ENCODE results near the gene PARD3. TPM values are rescaled to one million over a fixed set of nuclear protein-coding genes. Genes with fewer than 3 reads are reported as not detected.

Gene PARD3
- total RNA-seq, 1 experiment from 2014 or later, result 57.4 TPM

- Histone ChIP-seq H4K20me1 (ENCODE audit: insufficient read depth) (no peaks in the 10 kb centered on the region), H3K4me2 (no peak overlapping the region), H3F3A (ENCODE audit: insufficient read depth, low read depth) (no peaks in the 10 kb centered on the region), H3K4me3 (no peak overlapping the region), H2AFZ (no peak overlapping the region), H3K9me2 (ENCODE audit: insufficient read depth) (no peaks in the 10 kb centered on the region; the same call in 1 of the 2 replicates), H3K27ac (no peak overlapping the region), H3K79me2 (ENCODE audit: low read depth) (no peaks in the 10 kb centered on the region), H3K36me3 (ENCODE audit: low read depth) (no peaks in the 10 kb centered on the region), H3K27me3 (ENCODE audit: insufficient read depth, low read depth) (no peaks in the 10 kb centered on the region), H3K9me3 (ENCODE audit: insufficient read depth, low read depth) (no peaks in the 10 kb centered on the region), H3K4me1 (replicated peaks; ENCODE audit: insufficient read depth) (0 out of 2 replicates have a peak, but pooled peaks cover 10% of the 10 kb centered on the region)
- no peak for TF ChIP-seq CTCF (conservative IDR thresholded peaks at IDR 0.05)
- no peak for TF ChIP-seq EZH2 (IDR thresholded peaks at IDR 0.05; ENCODE audit: low read depth)
- no peak for DNase-seq
- BruUV-seq (replicated peaks), result no TSS peak
- ChIA-PET POLR2A (ENCODE audit: unreplicated experiment) (no interaction called here), CTCF (no interaction called here)
- intact Hi-C loops (cut with micrococcal nuclease; ENCODE audit: unreplicated experiment), result no loop called here
These were observed 411.6 kb downstream of the PARD3 start for GRCh38 chr10:34403512-34403911.

- Histone ChIP-seq H3K9me3 (ENCODE audit: insufficient read depth, low read depth) (no peaks in the 10 kb centered on the region), H3K9me2 (ENCODE audit: insufficient read depth) (no peaks in the 10 kb centered on the region; the same call in 1 of the 2 replicates), H3K4me3 (no peak overlapping the region), H4K20me1 (ENCODE audit: insufficient read depth) (no peaks in the 10 kb centered on the region), H3F3A (ENCODE audit: insufficient read depth, low read depth) (no peaks in the 10 kb centered on the region), H3K79me2 (ENCODE audit: low read depth) (no peaks in the 10 kb centered on the region), H3K4me1 (replicated peaks; ENCODE audit: insufficient read depth) (no peaks in the 10 kb centered on the region), H3K36me3 (ENCODE audit: low read depth) (no peaks in the 10 kb centered on the region), H3K27me3 (ENCODE audit: insufficient read depth, low read depth) (no peaks in the 10 kb centered on the region), H3K4me2 (no peak overlapping the region), H3K27ac (no peak overlapping the region), H2AFZ (no peak overlapping the region)
- DNase-seq, result no peak
- POLR2A ChIA-PET (ENCODE audit: unreplicated experiment), result no interaction called here
- CTCF ChIA-PET, result no interaction called here
- intact Hi-C loops (cut with micrococcal nuclease; ENCODE audit: unreplicated experiment), result no loop called here
- BruUV-seq (replicated peaks), result no TSS peak
- TF ChIP-seq CTCF (conservative IDR thresholded peaks at IDR 0.05) (no peak), EZH2 (IDR thresholded peaks at IDR 0.05; ENCODE audit: low read depth) (no peak)
These were observed 415.0 kb downstream of the PARD3 start for GRCh38 chr10:34400075-34400474.

GRCh38 chr10:34399013-34399412, 416.1 kb downstream of the PARD3 start:
- Histone ChIP-seq H3K9me3 (ENCODE audit: insufficient read depth, low read depth) (no peaks in the 10 kb centered on the region), H3K27me3 (ENCODE audit: insufficient read depth, low read depth) (no peaks in the 10 kb centered on the region), H4K20me1 (ENCODE audit: insufficient read depth) (no peaks in the 10 kb centered on the region), H3K4me2 (no peak overlapping the region), H3F3A (ENCODE audit: insufficient read depth, low read depth) (no peaks in the 10 kb centered on the region), H3K27ac (no peak overlapping the region), H3K36me3 (ENCODE audit: low read depth) (no peaks in the 10 kb centered on the region), H3K4me3 (no peak overlapping the region), H2AFZ (no peak overlapping the region), H3K4me1 (replicated peaks; ENCODE audit: insufficient read depth) (no peaks in the 10 kb centered on the region), H3K79me2 (ENCODE audit: low read depth) (no peaks in the 10 kb centered on the region), H3K9me2 (ENCODE audit: insufficient read depth) (no peaks in the 10 kb centered on the region; the same call in 1 of the 2 replicates)
- CTCF ChIA-PET, result no interaction called here
- intact Hi-C loops (cut with micrococcal nuclease; ENCODE audit: unreplicated experiment), result no loop called here
- DNase-seq, result no peak
- TF ChIP-seq CTCF (conservative IDR thresholded peaks at IDR 0.05), result no peak
- no peak for TF ChIP-seq EZH2 (IDR thresholded peaks at IDR 0.05; ENCODE audit: low read depth)
- BruUV-seq (replicated peaks), result no TSS peak
- POLR2A ChIA-PET (ENCODE audit: unreplicated experiment), result no interaction called here
